Neuronal stem cell (in vitro differentiated cells): ENCODE measurements around the gene ESPN.
A peak's percentile ranks its signal among the peaks of the same experiment; 100 is the strongest.

Source experiments
- DNase-seq: peaks from one replicate; pipeline ENCODE4 v3.0.0-alpha.2; 2013; ENCODE audit warnings: low spot score
- H2AFZ ChIP-seq: one replicate; pipeline ENCODE4 v1.6.1; 2013; ENCODE audit warnings: mild to moderate bottlenecking, low read length, inconsistent platforms
- H2AK5ac ChIP-seq: 2 replicates; pipeline ENCODE4 v1.6.1; 2013; ENCODE audit warnings: low read depth, mild to moderate bottlenecking, inconsistent platforms, low read length, moderate library complexity, mixed read lengths
- H2BK120ac ChIP-seq: 2 replicates; pipeline ENCODE4 v1.6.1; 2013; ENCODE audit warnings: low read depth, mild to moderate bottlenecking, inconsistent platforms, low read length, moderate library complexity, mixed read lengths
- H2BK12ac ChIP-seq: one replicate; pipeline ENCODE4 v1.6.1; 2013; ENCODE audit warnings: low read length, inconsistent platforms
- H2BK15ac ChIP-seq: 2 replicates; pipeline ENCODE4 v1.6.1; 2013; ENCODE audit warnings: mild to moderate bottlenecking, low read length, inconsistent platforms, mixed read lengths
- H2BK5ac ChIP-seq: one replicate; pipeline ENCODE4 v1.6.1; 2013; ENCODE audit warnings: inconsistent platforms, mild to moderate bottlenecking, low read length, moderate library complexity
- H3K14ac ChIP-seq: one replicate; pipeline ENCODE4 v1.6.1; 2013; ENCODE audit warnings: low read length, inconsistent platforms
- H3K18ac ChIP-seq: 2 replicates; pipeline ENCODE4 v1.6.1; 2013; ENCODE audit warnings: low read length, inconsistent platforms
- H3K23ac ChIP-seq: 2 replicates; pipeline ENCODE4 v1.6.1; 2013; ENCODE audit warnings: low read depth, mild to moderate bottlenecking, mixed read lengths, low read length, inconsistent platforms; ENCODE audit not compliant: poor library complexity
- H3K27ac ChIP-seq: replicated peaks from 3 replicates; pipeline ENCODE4 v1.5.1; 2013; ENCODE audit warnings: low read length, inconsistent platforms
- H3K27me3 ChIP-seq, 3 experiments: 2 replicates each; pipeline ENCODE4 v1.6.1; 2013; ENCODE audit warnings: low read length in 3 of 3, mild to moderate bottlenecking in 2 of 3, inconsistent platforms in 1 of 3, low read depth in 1 of 3, mixed read lengths in 1 of 3, moderate library complexity in 1 of 3; ENCODE audit not compliant: control insufficient read depth in 3 of 3, insufficient read depth in 3 of 3
- H3K36me3 ChIP-seq, 2 donors: replicated peaks in 1 of 2; 2 replicates each; pipeline ENCODE4 v1.6.1; 2013; ENCODE audit warnings: low read length in 2 of 2; ENCODE audit not compliant: control insufficient read depth in 2 of 2, insufficient read depth in 2 of 2
- H3K4ac ChIP-seq: 2 replicates; pipeline ENCODE4 v1.6.1; 2013; ENCODE audit warnings: inconsistent platforms, mild to moderate bottlenecking, low read length, moderate library complexity
- H3K4me1 ChIP-seq, 2 donors: 1 replicate in 1 of 2; 2 replicates in 1 of 2; pipeline ENCODE4 v1.6.1; 2013; ENCODE audit warnings: low read length in 2 of 2, low read depth in 1 of 2; ENCODE audit not compliant: control insufficient read depth in 2 of 2, insufficient read depth in 1 of 2
- H3K4me2 ChIP-seq: one replicate; pipeline ENCODE4 v1.6.1; 2013; ENCODE audit warnings: mild to moderate bottlenecking, low read length, inconsistent platforms; ENCODE audit not compliant: insufficient read depth, poor library complexity, severe bottlenecking
- H3K4me3 ChIP-seq, 2 donors: 2 replicates each; pipeline ENCODE4 v1.5.1; 2013; ENCODE audit warnings: low read length in 2 of 2, mild to moderate bottlenecking in 2 of 2, inconsistent platforms in 1 of 2, moderate library complexity in 1 of 2
- H3K79me1 ChIP-seq: one replicate; pipeline ENCODE4 v1.6.1; 2013; ENCODE audit warnings: low read depth, mild to moderate bottlenecking, inconsistent platforms, low read length, moderate library complexity
- H3K9ac ChIP-seq: one replicate; pipeline ENCODE4 v1.6.1; 2013; ENCODE audit warnings: mild to moderate bottlenecking, low read depth, low read length, inconsistent platforms; ENCODE audit not compliant: poor library complexity
- H3K9me3 ChIP-seq, 2 donors: replicated peaks in 1 of 2; 2 replicates each; pipeline versions ENCODE3 to v1.6.1; 2013; ENCODE audit warnings: low read length in 2 of 2, mild to moderate bottlenecking in 2 of 2, inconsistent platforms in 1 of 2, low read depth in 1 of 2, mixed read lengths in 1 of 2, moderate library complexity in 1 of 2; ENCODE audit not compliant: control insufficient read depth in 2 of 2, insufficient read depth in 1 of 2
- H4K8ac ChIP-seq: one replicate; pipeline ENCODE4 v1.6.1; 2013; ENCODE audit warnings: low read depth, mild to moderate bottlenecking, inconsistent platforms, low read length, moderate library complexity
- H4K91ac ChIP-seq: one replicate; pipeline ENCODE4 v1.6.1; 2013; ENCODE audit warnings: low read length, low read depth, mild to moderate bottlenecking, inconsistent platforms; ENCODE audit not compliant: poor library complexity
- WGBS, 2 donors: extraction: QIAGEN DNeasy Blood & Tissue Kit; methylation state at CpG; one replicate each; pipeline ENCODE4 v1.1.7; 2013; ENCODE audit warnings: missing lambda C conversion rate in 2 of 2, mixed read lengths in 1 of 2; ENCODE audit not compliant: insufficient read length in 2 of 2, insufficient replicate concordance in 1 of 2; ENCODE audit errors: extremely low coverage in 2 of 2; 5-methylcytosine and 5-hydroxymethylcytosine counted together

The ESPN gene

GRCh38 chr1:6441586-6441985 lies 17.0 kb downstream of the ESPN start:
- no peak overlapping the region for H4K91ac ChIP-seq
- H2BK5ac ChIP-seq = no peak overlapping the region
- no peaks in the 10 kb centered on the region for H3K9me3 ChIP-seq
- H3K23ac ChIP-seq = no peak overlapping the region
- no peak overlapping the region for H2BK12ac ChIP-seq
- peak overlapping the region; percentile 22 for H3K9ac ChIP-seq
- no peak overlapping the region for H3K4ac ChIP-seq
- H3K14ac ChIP-seq = no peak overlapping the region
- no peak overlapping the region for H3K4me3 ChIP-seq
- no peak overlapping the region for H3K4me2 ChIP-seq
- H3K18ac ChIP-seq = no peak overlapping the region
- peaks cover 8 to 21% of the 10 kb centered on the region in 2 donors for H3K4me1 ChIP-seq
- peak overlapping the region; percentile 13 for H2AK5ac ChIP-seq
- peaks cover 2 to 49% (median 10%) of the 10 kb centered on the region in 3 experiments for H3K27me3 ChIP-seq
- no peak overlapping the region for H2BK15ac ChIP-seq
- H3K79me1 ChIP-seq = no peaks in the 10 kb centered on the region
- H3K27ac ChIP-seq = no peak overlapping the region
- no peaks in the 10 kb centered on the region for H3K36me3 ChIP-seq
- H4K8ac ChIP-seq = no peak overlapping the region
- no peak overlapping the region for H2BK120ac ChIP-seq
- no CpG with 5 or more reads among the region's 7 CpGs for WGBS, 2 donors
- H2AFZ ChIP-seq = no peak overlapping the region
- no peak for DNase-seq

GRCh38 chr1:6443339-6444115 lies 19.0 kb downstream of the ESPN start:
- Histone ChIP-seq H2BK120ac (no peak overlapping the region), H3K27me3 (peaks cover 2 to 65% (median 21%) of the 10 kb centered on the region in 3 experiments), H4K8ac (no peak overlapping the region), H3K4me2 (no peak overlapping the region), H3K4me1 (peaks cover 12 to 18% of the 10 kb centered on the region in 2 donors), H3K23ac (peak overlapping the region; percentile 73), H2BK12ac (peak overlapping the region; percentile 58), H3K14ac (no peak overlapping the region), H3K4ac (no peak overlapping the region), H3K27ac (no peak overlapping the region), H3K4me3 (no peak overlapping the region), H2BK5ac (no peak overlapping the region), H3K79me1 (no peaks in the 10 kb centered on the region), H3K9me3 (no peaks in the 10 kb centered on the region), H3K36me3 (no peaks in the 10 kb centered on the region), H3K18ac (no peak overlapping the region), H4K91ac (no peak overlapping the region), H2AFZ (no peak overlapping the region), H2AK5ac (peak overlapping the region; percentile 36), H3K9ac (no peak overlapping the region), H2BK15ac (peak overlapping the region; percentile 45)
- no CpG with 5 or more reads among the region's 21 CpGs for WGBS, 2 donors
- DNase-seq = no peak

GRCh38 chr1:6444377-6444776 lies 19.8 kb downstream of the ESPN start:
- H2BK15ac ChIP-seq = peak overlapping the region; percentile 45
- no peak overlapping the region for H3K4me3 ChIP-seq
- peaks cover 2 to 71% (median 23%) of the 10 kb centered on the region in 3 experiments for H3K27me3 ChIP-seq
- no peak overlapping the region for H3K9ac ChIP-seq
- no peaks in the 10 kb centered on the region for H3K79me1 ChIP-seq
- DNase-seq = no peak
- no peak overlapping the region for H2BK120ac ChIP-seq
- H3K4ac ChIP-seq = no peak overlapping the region
- no peak overlapping the region for H4K91ac ChIP-seq
- H3K36me3 ChIP-seq = no peaks in the 10 kb centered on the region
- H3K23ac ChIP-seq = peak overlapping the region; percentile 73
- H4K8ac ChIP-seq = no peak overlapping the region
- peak overlapping the region; percentile 47 for H2BK12ac ChIP-seq
- H3K4me2 ChIP-seq = no peak overlapping the region
- no peak overlapping the region for H3K14ac ChIP-seq
- H2AK5ac ChIP-seq = peak overlapping the region; percentile 36
- peaks cover 14 to 21% of the 10 kb centered on the region in 2 donors for H3K4me1 ChIP-seq
- no peak overlapping the region for H2BK5ac ChIP-seq
- no peak overlapping the region for H2AFZ ChIP-seq
- no CpG with 5 or more reads among the region's 15 CpGs for WGBS, 2 donors
- no peaks in the 10 kb centered on the region for H3K9me3 ChIP-seq
- no peak overlapping the region for H3K18ac ChIP-seq
- no peak overlapping the region for H3K27ac ChIP-seq

- Histone ChIP-seq H3K27me3 (peaks cover 2 to 74% (median 23%) of the 10 kb centered on the region in 3 experiments), H3K18ac (peak overlapping the region; percentile 89), H3K14ac (no peak overlapping the region), H3K4me1 (peaks cover 16 to 27% of the 10 kb centered on the region in 2 donors), H2BK5ac (no peak overlapping the region), H2AK5ac (peak overlapping the region; percentile 86), H3K36me3 (no peaks in the 10 kb centered on the region), H4K8ac (no peak overlapping the region), H3K9ac (no peak overlapping the region), H2AFZ (no peak overlapping the region), H3K79me1 (no peaks in the 10 kb centered on the region), H3K9me3 (no peaks in the 10 kb centered on the region), H3K4me3 (peak overlapping the region in 1 of 2 donors; percentile 1), H3K4ac (no peak overlapping the region), H4K91ac (no peak overlapping the region), H3K27ac (no peak overlapping the region), H3K4me2 (no peak overlapping the region), H2BK12ac (no peak overlapping the region), H2BK120ac (no peak overlapping the region), H2BK15ac (no peak overlapping the region), H3K23ac (no peak overlapping the region)
- WGBS, 2 donors = no CpG with 5 or more reads among the region's 19 CpGs
- DNase-seq = no peak
These were observed 20.6 kb downstream of the ESPN start for GRCh38 chr1:6445062-6445763.
